GM04504 (cell line): ENCODE measurements around the gene OARD1.
"Not testable (repeated sequence)": the region's sequence is repeated elsewhere in the genome, so short reads cannot be mapped to it uniquely, and the experiment has no call there.

Experiments
- DNase-seq: peaks from one replicate; pipeline ENCODE4 v3.0.0-alpha.2; 2012; ENCODE audit warnings: low read depth

OARD1 gene

DNA sequence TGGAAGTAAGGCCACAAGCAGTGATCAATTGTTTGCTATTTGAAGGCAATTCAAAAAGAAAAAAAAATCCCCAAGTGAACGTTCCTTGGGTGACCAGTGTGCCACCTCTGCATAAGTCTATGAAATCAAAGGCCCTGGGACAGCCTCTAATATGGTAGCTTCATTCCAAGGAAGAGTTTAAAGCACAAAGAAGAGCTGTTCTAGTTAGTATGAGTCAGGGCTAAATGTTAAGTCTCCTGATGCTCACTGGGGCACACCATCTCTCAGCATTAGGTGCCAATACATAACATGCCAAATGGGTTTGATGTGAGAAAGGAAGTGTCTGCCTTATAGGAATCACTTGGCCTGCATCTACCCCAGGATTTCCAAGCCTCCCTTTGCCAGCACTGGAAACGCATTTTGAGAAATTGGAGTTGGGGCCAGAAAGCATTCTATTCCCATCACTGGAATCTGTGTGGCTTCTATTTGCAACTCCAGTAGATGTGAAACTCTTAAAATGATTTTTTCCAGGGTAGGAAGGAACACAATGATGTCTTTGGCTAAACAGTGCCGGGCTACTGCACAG, 46.1 kb downstream of the OARD1 start:
- no peak for DNase-seq

- no peak for DNase-seq
Observed at GRCh38 chr6:41023114-41023513, 49.0 kb downstream of the OARD1 start.

GRCh38 chr6:41022294-41022693, 49.9 kb downstream of the OARD1 start:
- DNase-seq = no peak

DNA sequence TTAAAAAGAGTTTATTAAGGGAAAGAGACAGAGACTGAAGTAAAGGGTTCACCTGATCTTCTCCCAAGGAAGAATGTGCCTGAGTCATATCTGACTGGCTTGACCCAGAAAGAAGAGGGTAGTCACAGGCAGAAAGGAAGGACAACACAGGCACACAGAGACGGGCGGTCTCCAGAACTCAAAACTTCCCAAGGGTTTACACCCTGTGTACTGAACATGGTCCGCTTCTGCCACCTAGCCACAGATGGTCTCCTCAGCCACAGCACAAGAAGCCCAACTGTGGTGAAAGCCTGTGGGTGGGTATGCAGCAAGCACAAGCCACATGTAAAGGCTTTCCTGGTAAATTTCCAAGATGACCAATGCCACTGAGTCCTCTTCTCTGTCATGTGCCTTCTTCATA, 50.3 kb downstream of the OARD1 start:
- DNase-seq = peak; percentile 46

GRCh38 chr6:41017663-41018062, 54.5 kb downstream of the OARD1 start:
- DNase-seq = no peak

GRCh38 chr6:41015860-41016259, 56.3 kb downstream of the OARD1 start:
- not testable (repeated sequence) for DNase-seq

DNA sequence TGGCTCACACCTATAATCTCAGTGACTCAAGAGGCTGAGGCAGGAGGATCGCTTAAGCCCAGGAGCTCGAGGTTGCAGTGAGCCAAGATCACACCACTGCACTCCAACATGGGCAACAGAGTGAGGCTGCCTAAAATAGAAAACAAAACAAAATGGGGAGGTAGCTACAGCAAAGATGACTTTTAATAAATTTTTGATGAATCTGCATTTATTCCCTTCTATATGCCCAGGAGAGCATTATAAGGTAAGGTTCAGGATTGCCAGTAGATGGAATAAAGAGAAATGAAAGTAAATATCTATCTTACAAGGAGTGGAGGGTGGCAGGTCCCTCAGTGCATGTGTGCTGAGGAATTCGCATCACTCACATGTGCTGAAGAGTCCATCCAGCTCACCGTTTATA, 57.4 kb downstream of the OARD1 start:
- no peak for DNase-seq
